MM.1S (cell line): Measurements from ENCODE around the gene CLEC2L.

Source experiments
- CTCF ChIP-seq: fragments of 300-600 bp; sonication (generic); IDR thresholded peaks from 2 replicates; pipeline ENCODE4 v1.5.1; 2016; ENCODE audit warnings: antibody characterized with exemption, low read length, mixed read lengths
- EZH2 ChIP-seq: fragments of 300-600 bp; sonication (generic); optimal IDR thresholded peaks from 2 replicates; pipeline ENCODE3; 2017; ENCODE audit warnings: low read depth, mild to moderate bottlenecking, antibody characterized with exemption, low read length, mixed read lengths
- EZH2phosphoT487 ChIP-seq: fragments of 300-600 bp; sonication (generic); IDR thresholded peaks from 2 replicates; pipeline ENCODE4 v1.6.1; 2018; ENCODE audit warnings: antibody characterized with exemption, low read length

GRCh38 chr7:139562961-139563565, 39.6 kb downstream of the CLEC2L start:
- no peak for TF ChIP-seq CTCF
- no peak for TF ChIP-seq EZH2
- TF ChIP-seq EZH2phosphoT487 = no peak
